GM19452 (cell line): ENCODE measurements around the gene TCF19.
"Not testable (repeated sequence)": the region's sequence is repeated elsewhere in the genome, so short reads cannot be mapped to it uniquely, and the experiment has no call there.

Source experiments
- ATAC-seq: cut with Tn5 transposase; IDR thresholded peaks from one replicate; pipeline ENCODE4 v1.9.1; 2021; ENCODE audit not compliant: unreplicated experiment

The TCF19 gene

GRCh38 chr6:31179042-31179386 is 20.6 kb downstream of the TCF19 start:
- ATAC-seq: no peak

- ATAC-seq: no peak
Observed at GRCh38 chr6:31179896-31180295, 21.5 kb downstream of the TCF19 start.

- no peak for ATAC-seq
Observed at GRCh38 chr6:31180500-31180899, 22.1 kb downstream of the TCF19 start.

DNA sequence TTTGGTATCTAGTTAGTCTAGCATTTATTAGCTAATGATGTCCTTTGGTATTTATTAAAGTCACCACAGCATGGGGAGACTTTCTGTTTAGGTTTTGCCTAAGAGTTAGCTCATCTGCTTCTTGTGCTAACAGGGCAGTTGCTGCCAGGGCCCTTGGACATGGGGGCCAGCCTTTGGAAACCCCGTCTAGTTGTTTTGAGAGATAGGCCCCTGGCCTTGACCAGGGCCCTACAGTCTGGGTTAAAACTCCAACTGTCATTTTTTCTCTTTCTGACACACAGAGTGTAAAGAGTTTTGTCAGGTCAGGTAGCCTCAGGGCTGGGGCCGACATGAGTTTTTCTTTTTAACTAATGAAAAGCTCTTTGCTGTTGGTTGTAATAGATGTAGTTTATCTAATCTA is 24.9 kb downstream of the TCF19 start:
- ATAC-seq: not testable (repeated sequence)

- not testable (repeated sequence) for ATAC-seq
Observed at GRCh38 chr6:31183859-31184258, 25.5 kb downstream of the TCF19 start.

- not testable (repeated sequence) for ATAC-seq
Observed at GRCh38 chr6:31185695-31186051, 27.3 kb downstream of the TCF19 start.

DNA sequence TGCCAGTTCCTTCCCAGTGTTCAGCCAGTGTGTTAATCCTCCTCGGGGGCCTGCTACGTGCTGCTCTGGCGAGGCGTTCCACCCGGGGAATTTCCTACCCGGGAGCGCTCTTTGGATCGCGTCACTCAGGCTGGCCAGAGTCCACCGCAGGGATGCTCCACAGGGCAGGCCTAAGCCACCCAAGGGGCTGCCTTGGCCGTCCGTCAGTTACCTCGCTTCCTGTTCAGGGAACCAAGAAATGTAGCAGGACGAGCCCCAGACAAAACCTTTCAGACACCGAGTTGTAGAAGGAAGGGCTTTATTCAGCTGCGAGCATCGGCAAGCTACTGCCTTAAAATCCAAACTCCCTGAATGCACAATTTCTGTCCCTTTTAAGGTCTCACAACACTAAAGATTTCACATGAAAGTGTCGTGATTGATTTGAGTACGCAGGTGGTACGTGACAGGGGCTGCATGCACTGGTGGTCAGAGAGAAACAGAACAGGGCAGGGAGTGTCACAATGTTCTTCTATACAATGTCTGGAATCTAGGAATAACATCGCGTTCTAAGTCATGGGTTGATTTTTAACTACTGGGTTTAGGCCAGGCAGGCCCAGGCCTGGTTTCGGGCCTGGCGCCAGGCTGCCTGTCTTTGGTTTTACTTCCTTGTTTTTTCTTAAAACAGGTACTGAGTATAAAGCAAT is 27.8 kb downstream of the TCF19 start:
- no peak for ATAC-seq

GRCh38 chr6:31187780-31188194 is 29.4 kb downstream of the TCF19 start:
- no peak for ATAC-seq

- not testable (repeated sequence) for ATAC-seq
Observed at GRCh38 chr6:31189223-31189622, 30.8 kb downstream of the TCF19 start.

- ATAC-seq: no peak
Observed at GRCh38 chr6:31190488-31190887, 32.1 kb downstream of the TCF19 start.

GRCh38 chr6:31192431-31193105 is 34.2 kb downstream of the TCF19 start:
- not testable (repeated sequence) for ATAC-seq

GRCh38 chr6:31193206-31193605 is 34.8 kb downstream of the TCF19 start:
- ATAC-seq: no peak

DNA sequence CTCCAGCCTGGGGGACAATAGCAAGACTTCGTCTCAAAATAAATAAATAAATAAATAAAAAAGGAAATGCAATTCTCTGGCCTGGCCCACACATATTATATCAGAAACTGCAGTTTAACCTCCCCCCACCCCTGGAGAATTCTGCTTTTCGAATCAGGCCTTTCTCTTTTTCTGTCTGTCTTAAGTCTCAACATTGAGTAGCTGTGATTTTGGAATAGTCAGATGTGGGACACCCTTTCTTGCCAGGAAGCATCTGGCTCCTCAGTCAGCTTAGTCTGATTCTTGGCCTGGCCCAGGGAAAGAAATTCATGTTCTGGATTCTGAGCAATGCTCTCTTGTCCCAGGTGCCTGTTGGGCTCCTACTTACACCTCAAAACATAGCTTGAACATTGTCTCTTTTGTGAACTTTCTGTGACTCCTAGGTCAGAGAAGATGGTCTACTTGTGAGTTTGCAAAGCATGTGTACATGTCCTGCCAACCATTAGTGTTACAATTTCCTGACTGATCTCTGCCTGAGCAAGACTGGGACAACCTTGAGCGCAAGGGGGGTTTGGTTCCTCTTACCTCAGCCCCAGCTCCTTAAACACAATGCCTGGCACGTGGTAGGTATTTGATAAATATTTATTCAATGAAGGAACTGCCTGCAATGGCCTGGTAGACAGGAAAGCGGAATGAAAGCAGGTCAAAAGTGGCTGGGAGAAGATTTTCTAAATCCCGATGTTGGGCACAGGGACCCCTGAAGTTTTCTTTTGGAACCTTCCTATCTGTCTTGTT is 35.9 kb downstream of the TCF19 start:
- no peak for ATAC-seq

- ATAC-seq: not testable (repeated sequence)
Observed at GRCh38 chr6:31195308-31195979, 37.1 kb downstream of the TCF19 start.

DNA sequence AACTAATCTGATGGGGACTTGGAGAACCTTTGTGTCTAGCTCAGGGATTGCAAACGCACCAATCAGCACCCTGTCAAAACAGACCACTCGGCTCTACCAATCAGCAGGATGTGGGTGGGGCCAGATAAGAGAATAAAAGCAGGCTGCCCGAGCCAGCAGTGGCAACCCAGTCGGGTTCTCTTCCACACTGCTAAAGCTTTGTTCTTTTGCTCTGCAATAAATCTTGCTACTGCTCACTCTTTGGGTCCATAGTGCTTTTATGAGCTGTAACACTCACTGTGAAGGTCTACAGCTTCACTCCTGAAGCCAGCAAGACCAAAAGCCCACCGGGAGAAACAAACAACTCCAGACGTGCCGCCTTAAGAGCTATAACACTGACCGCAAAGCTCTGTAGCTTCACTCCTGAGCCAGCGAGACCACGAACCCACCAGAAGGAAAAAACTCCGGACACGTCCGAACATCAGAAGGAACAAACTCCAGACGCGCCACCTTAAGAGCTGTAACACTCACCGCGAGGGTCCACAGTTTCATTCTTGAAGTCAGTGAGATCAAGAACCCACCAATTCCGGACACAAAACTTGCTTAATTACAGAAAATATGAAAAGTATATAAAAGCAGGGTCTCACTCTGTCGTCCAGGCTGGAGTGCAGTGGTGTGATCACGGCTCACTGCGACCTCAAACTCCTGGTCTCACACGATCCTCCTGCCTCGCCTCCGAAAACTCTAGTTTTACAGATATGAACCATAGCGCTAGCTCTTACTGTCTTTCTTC is 38.0 kb downstream of the TCF19 start:
- ATAC-seq: not testable (repeated sequence)

- peak; percentile 70 for ATAC-seq
Observed at GRCh38 chr6:31197559-31198305, 39.3 kb downstream of the TCF19 start.

DNA sequence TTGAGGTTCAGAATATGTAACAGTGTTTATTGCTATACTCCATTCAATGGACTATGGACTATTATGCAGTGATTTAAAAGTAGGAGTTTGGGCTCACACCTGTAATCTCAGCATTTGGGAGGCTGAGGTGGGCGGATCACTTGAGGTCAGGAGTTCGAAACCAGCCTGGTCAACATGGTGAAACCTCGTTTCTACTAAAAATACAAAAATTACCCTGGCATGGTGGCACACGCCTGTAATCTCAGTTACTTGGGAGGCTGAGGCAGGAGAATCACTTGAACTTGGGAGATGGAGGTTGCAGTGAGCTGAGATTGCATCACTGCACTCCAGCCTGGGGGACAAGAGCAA is 40.7 kb downstream of the TCF19 start:
- ATAC-seq: not testable (repeated sequence)

DNA sequence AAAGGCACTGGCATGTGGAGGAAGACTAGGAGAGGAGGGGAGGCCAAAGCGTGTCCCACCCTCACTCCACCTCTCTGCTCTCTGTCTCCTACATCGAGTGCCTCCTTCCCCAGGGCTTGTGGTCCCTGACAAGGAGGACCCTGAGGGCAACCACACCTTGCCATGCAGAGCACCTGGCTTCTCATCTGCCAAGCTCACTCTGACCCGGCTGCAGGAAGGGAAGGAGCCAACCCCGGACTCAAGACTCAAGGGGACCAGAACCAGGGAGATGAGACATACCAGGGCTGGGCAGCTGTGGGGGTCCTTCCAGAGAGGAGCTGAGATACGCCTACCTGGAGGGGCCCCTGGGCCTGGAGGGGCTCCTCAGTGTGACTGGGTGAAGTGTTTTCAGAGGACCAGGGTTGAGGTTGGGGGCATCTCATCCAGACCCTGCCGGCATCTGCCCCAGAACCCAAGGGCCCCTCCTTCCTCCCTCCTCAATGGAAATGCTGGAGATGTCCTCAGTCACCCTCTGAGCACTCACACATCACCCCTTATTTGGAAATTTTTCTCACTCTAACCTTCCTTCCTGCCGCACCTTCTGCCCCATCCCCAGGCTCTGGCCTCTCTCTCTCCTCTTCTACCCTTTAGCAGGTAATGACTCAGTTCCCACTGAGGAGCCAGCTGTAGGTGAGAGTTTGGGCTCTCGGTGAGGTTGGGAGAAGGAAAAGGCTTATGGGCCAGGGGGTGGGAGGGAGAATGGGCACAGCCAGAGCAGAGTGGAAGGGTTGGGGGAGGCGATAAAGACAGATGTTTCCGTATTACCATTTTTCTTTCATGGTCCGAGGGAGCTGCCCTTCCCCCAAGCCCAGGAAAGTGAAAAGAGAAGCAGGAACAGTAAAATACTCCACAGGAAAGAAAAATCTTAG is 44.1 kb downstream of the TCF19 start:
- ATAC-seq: no peak

GRCh38 chr6:31203345-31203979 is 45.1 kb downstream of the TCF19 start:
- ATAC-seq: peak; percentile 51
